Lower leg skin (tissue), 3 donors: ENCODE data around the gene SPATA46.

ENCODE experiments used
- POLR2A ChIP-seq, 2 donors: fragments of 450-650 bp; IDR thresholded peaks; one replicate each; pipeline ENCODE4 v1.6.1; 2016 to 2017; ENCODE audit warnings: antibody characterized with exemption in 2 of 2, mild to moderate bottlenecking in 1 of 2, moderate library complexity in 1 of 2
- TF ChIP-seq, protein P1 (sequence below), 3 donors: fragments of 450-650 bp; IDR thresholded peaks; one replicate each; pipeline ENCODE4 v1.5.1; 2016; ENCODE audit warnings: antibody characterized with exemption in 3 of 3, mild to moderate bottlenecking in 3 of 3, moderate library complexity in 2 of 3

DNA sequence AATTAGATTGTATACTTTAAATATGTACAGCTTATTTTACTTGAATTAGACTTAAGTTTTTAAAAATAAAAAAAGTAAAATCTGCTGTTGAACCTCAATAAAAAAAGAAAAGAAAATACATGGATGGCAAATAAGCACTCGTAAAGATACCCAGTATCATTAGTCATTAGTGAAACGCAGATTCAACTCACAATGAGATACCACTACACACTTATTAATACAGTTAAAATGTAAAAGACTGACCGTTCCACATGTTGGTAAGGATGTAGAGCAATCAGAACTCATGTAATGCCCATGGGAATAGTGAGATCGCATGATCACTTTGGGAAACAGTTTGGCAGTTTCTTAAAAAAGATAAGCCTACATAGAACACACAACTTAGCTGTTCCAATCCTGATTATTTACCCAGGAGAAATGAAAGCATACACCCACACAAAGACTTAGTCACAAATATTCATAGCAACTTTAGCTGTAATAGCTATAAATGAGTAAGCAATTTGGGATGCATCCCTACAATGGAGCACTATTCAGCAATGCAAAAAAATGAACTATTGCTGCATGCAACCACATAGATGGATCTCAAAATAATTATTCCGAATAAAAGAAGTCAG lies 28.0 kb upstream of the SPATA46 start:
- TF ChIP-seq POLR2A (IDR thresholded peaks at IDR 0.05), result no peak
- TF ChIP-seq, protein P1, sequence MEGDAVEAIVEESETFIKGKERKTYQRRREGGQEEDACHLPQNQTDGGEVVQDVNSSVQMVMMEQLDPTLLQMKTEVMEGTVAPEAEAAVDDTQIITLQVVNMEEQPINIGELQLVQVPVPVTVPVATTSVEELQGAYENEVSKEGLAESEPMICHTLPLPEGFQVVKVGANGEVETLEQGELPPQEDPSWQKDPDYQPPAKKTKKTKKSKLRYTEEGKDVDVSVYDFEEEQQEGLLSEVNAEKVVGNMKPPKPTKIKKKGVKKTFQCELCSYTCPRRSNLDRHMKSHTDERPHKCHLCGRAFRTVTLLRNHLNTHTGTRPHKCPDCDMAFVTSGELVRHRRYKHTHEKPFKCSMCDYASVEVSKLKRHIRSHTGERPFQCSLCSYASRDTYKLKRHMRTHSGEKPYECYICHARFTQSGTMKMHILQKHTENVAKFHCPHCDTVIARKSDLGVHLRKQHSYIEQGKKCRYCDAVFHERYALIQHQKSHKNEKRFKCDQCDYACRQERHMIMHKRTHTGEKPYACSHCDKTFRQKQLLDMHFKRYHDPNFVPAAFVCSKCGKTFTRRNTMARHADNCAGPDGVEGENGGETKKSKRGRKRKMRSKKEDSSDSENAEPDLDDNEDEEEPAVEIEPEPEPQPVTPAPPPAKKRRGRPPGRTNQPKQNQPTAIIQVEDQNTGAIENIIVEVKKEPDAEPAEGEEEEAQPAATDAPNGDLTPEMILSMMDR (IDR thresholded peaks at IDR 0.05), result no peak
